Astrocyte (in vitro differentiated cells and primary cell): Measurements from ENCODE around the gene CDNF. TPM values are rescaled to one million over a fixed set of nuclear protein-coding genes. Genes with fewer than 3 reads are reported as not detected.

ENCODE experiments used
- DNase-seq: peaks from one replicate; pipeline ENCODE4 v3.0.0-alpha.2; 2010; ENCODE audit warnings: low read depth
- FAIRE-seq: peaks from 2 replicates; lab custom pipeline; 2011; peaks lifted over from hg19 to GRCh38; lab: Jason Lieb, UNC
- H2AFZ ChIP-seq: 2 replicates; pipeline ENCODE4 v1.6.0; 2012; ENCODE audit warnings: low read depth, low read length, inconsistent platforms
- H3K27ac ChIP-seq: 2 replicates; pipeline ENCODE4 v1.5.1; 2011; ENCODE audit warnings: low read depth, low read length, inconsistent platforms
- H3K27me3 ChIP-seq: 2 replicates; pipeline ENCODE4 v1.6.0; 2011; ENCODE audit warnings: low read length, inconsistent platforms; ENCODE audit not compliant: insufficient read depth
- H3K36me3 ChIP-seq: 2 replicates; pipeline ENCODE4 v1.5.1; 2011; ENCODE audit warnings: low read length, inconsistent platforms; ENCODE audit not compliant: insufficient read depth
- H3K4me1 ChIP-seq: 2 replicates; pipeline ENCODE4 v1.5.1; 2011; ENCODE audit warnings: low read length, inconsistent platforms; ENCODE audit not compliant: insufficient read depth
- H3K4me2 ChIP-seq: 2 replicates; pipeline ENCODE4 v1.6.0; 2012; ENCODE audit warnings: low read length, inconsistent platforms
- H3K4me3 ChIP-seq: 2 replicates; pipeline ENCODE4 v1.5.1; 2011; ENCODE audit warnings: low read depth, mild to moderate bottlenecking, low read length, inconsistent platforms; ENCODE audit not compliant: insufficient read depth
- H3K79me2 ChIP-seq: 2 replicates; pipeline ENCODE4 v1.6.0; 2012; ENCODE audit warnings: mild to moderate bottlenecking, low read length, inconsistent platforms; ENCODE audit not compliant: insufficient read depth
- H3K9ac ChIP-seq: 2 replicates; pipeline ENCODE4 v1.6.0; 2012; ENCODE audit warnings: mild to moderate bottlenecking, low read length, inconsistent platforms
- H3K9me3 ChIP-seq: 2 replicates; pipeline ENCODE4 v1.5.1; 2012; ENCODE audit warnings: low read depth, mild to moderate bottlenecking, low read length, inconsistent platforms; ENCODE audit not compliant: insufficient read depth
- H4K20me1 ChIP-seq: 2 replicates; pipeline ENCODE4 v1.6.0; 2012; ENCODE audit warnings: low read length, inconsistent platforms; ENCODE audit not compliant: insufficient read depth
- H3K27ac Mint-ChIP-seq: one replicate; pipeline ENCODE4 v1.8.0; 2021; ENCODE audit warnings: mild to moderate bottlenecking, mixed read lengths; ENCODE audit not compliant: unreplicated experiment
- H3K27me3 Mint-ChIP-seq: one replicate; pipeline ENCODE4 v1.8.0; 2021; ENCODE audit warnings: low read depth, mixed read lengths; ENCODE audit not compliant: unreplicated experiment
- H3K36me3 Mint-ChIP-seq: one replicate; pipeline ENCODE4 v1.8.0; 2021; ENCODE audit warnings: low read depth, mixed read lengths; ENCODE audit not compliant: unreplicated experiment
- H3K4me1 Mint-ChIP-seq: one replicate; pipeline ENCODE4 v1.8.0; 2021; ENCODE audit warnings: low read depth, mixed read lengths; ENCODE audit not compliant: unreplicated experiment
- H3K4me3 Mint-ChIP-seq: one replicate; pipeline ENCODE4 v1.8.0; 2021; ENCODE audit warnings: mild to moderate bottlenecking, moderate library complexity, mixed read lengths; ENCODE audit not compliant: unreplicated experiment
- H3K9me3 Mint-ChIP-seq: one replicate; pipeline ENCODE4 v1.8.0; 2021; ENCODE audit warnings: mild to moderate bottlenecking, mixed read lengths; ENCODE audit not compliant: unreplicated experiment
- EZH2 ChIP-seq: IDR thresholded peaks from 2 replicates; pipeline ENCODE4 v1.6.1; 2012; ENCODE audit warnings: mild to moderate bottlenecking, low read length, inconsistent platforms; ENCODE audit not compliant: insufficient read depth
- total RNA-seq: library from RNA; stranded (reverse); gene quantifications from 2 replicates; pipeline ENCODE4 v1.2.1, GENCODE V29; 2021
- TF ChIP-seq, protein P1 (sequence below): IDR thresholded peaks from 2 replicates; pipeline ENCODE4 v1.5.1; 2011; ENCODE audit warnings: low read depth, mild to moderate bottlenecking, inconsistent platforms, low read length, moderate library complexity; ENCODE audit not compliant: insufficient read depth

CDNF gene
- total RNA-seq, 1 donor from 2014 or later = 1.4 TPM

DNA sequence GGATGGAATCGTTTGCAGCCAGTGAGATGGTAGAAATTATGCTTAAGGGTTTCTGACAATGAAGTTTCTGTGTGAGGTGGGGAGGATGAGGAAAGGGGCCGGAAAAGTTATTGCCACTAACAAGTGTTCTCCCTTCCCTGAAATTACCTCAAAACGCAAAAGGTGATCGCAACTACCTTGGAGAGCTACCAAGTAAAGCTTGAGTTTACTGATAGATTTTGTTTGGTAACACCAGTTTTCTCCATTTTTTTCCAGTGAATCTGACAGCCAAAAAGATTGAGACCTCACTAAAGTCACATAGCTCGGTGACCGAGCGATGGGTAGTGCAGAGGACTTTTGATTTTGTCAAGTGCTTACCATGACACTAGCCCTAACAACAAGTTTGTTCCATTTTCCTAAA lies 42.4 kb upstream of the CDNF start:
- DNase-seq = no peak
- no peaks in the 10 kb centered on the region for H3K9me3 Mint-ChIP-seq

DNA sequence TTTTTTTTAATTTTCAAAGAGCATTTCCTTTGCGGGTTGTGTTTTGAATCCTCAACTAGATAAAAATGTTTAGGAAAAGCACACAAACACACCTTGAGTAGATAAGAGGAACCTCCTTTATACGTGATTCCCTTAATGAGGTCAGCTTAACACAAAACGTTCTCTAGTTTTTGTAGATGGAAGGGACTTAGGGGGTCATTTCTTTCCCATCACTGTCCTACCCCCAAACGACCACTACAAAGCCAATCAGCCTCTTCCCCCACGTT lies 42.0 kb upstream of the CDNF start:
- Histone ChIP-seq H3K4me2 (peak overlapping the region; percentile 87), H3K79me2 (peaks cover 79% of the 10 kb centered on the region), H3K36me3 (peaks cover 2% of the 10 kb centered on the region), H3K9ac (peak overlapping the region; percentile 93), H3K4me1 (peaks cover 18% of the 10 kb centered on the region), H2AFZ (no peak overlapping the region), H3K4me3 (peak overlapping the region; percentile 81), H4K20me1 (peaks cover 24% of the 10 kb centered on the region), H3K27ac (peak overlapping the region; percentile 77), H3K27me3 (no peaks in the 10 kb centered on the region), H3K9me3 (no peaks in the 10 kb centered on the region)
- H3K27me3 Mint-ChIP-seq = no peaks in the 10 kb centered on the region
- peak overlapping the region; percentile 96 for H3K4me3 Mint-ChIP-seq
- FAIRE-seq (no peak), DNase-seq (no peak)
- no peaks in the 10 kb centered on the region for H3K36me3 Mint-ChIP-seq
- no peaks in the 10 kb centered on the region for H3K9me3 Mint-ChIP-seq
- peaks cover 12% of the 10 kb centered on the region for H3K4me1 Mint-ChIP-seq
- H3K27ac Mint-ChIP-seq = peak overlapping the region; percentile 84
- TF ChIP-seq, protein P1, sequence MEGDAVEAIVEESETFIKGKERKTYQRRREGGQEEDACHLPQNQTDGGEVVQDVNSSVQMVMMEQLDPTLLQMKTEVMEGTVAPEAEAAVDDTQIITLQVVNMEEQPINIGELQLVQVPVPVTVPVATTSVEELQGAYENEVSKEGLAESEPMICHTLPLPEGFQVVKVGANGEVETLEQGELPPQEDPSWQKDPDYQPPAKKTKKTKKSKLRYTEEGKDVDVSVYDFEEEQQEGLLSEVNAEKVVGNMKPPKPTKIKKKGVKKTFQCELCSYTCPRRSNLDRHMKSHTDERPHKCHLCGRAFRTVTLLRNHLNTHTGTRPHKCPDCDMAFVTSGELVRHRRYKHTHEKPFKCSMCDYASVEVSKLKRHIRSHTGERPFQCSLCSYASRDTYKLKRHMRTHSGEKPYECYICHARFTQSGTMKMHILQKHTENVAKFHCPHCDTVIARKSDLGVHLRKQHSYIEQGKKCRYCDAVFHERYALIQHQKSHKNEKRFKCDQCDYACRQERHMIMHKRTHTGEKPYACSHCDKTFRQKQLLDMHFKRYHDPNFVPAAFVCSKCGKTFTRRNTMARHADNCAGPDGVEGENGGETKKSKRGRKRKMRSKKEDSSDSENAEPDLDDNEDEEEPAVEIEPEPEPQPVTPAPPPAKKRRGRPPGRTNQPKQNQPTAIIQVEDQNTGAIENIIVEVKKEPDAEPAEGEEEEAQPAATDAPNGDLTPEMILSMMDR = no peak
- TF ChIP-seq EZH2 = no peak

More for the DNA sequence above, 42.4 kb upstream of the CDNF start:
- peaks cover 2% of the 10 kb centered on the region for H3K36me3 ChIP-seq
- H3K79me2 ChIP-seq = peaks cover 82% of the 10 kb centered on the region
- Mint-ChIP-seq H3K27ac (peak overlapping the region; percentile 84), H3K36me3 (no peaks in the 10 kb centered on the region), H3K4me3 (peak overlapping the region; percentile 96), H3K4me1 (peaks cover 12% of the 10 kb centered on the region), H3K27me3 (no peaks in the 10 kb centered on the region)
- no peak overlapping the region for H2AFZ ChIP-seq
- H3K4me2 ChIP-seq = peak overlapping the region; percentile 87
- peaks cover 18% of the 10 kb centered on the region for H3K4me1 ChIP-seq
- no peak overlapping the region for H3K27ac ChIP-seq
- peak overlapping the region; percentile 81 for H3K4me3 ChIP-seq
- no peak for FAIRE-seq
- no peaks in the 10 kb centered on the region for H3K27me3 ChIP-seq
- TF ChIP-seq, protein P1 = no peak
- no peak for TF ChIP-seq EZH2
- H4K20me1 ChIP-seq = peaks cover 27% of the 10 kb centered on the region
- no peaks in the 10 kb centered on the region for H3K9me3 ChIP-seq
- H3K9ac ChIP-seq = peak overlapping the region; percentile 93

DNA sequence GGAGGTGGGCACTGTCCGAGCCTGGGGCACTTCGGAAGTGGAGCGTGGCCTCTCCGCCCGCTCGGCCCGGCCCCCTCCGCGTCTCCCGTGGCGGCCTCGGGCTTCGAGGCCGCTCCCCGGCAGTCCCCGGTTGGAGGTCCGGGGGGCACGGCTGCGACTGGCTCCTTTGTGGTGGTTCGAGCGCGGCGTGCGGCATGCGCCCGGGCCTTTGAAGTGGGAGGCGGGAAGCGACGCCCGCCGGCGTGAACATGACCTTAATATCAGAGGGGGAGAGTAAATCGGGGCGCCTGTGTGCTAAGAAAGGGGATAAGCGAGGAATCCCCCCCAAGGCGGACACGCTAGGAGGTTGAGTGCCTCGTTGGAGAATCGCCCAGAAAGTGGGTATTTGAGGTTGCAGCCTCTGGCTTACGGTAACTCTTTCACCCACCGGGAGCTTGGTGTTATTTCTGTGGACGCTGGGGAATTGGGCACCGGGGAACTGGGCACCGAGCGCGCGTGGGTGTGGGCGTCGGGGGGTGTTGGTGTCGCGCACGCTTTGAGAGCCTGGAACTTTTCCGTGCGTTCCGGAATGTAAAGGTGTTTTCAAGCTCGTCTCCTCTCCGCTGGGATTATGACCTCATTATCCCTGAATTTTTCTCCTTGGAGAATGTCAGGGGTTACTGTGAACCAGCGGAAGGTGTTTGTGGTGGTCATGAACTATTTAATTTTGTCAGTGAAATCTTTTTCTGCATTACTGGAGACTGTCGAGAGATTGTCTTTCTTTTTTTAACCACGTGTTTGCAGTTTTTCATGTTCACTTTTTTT lies 41.5 kb upstream of the CDNF start:
- H3K4me1 ChIP-seq = peaks cover 18% of the 10 kb centered on the region
- no peak for FAIRE-seq
- Mint-ChIP-seq H3K36me3 (no peaks in the 10 kb centered on the region), H3K9me3 (no peaks in the 10 kb centered on the region), H3K27me3 (no peaks in the 10 kb centered on the region), H3K27ac (peak overlapping the region; percentile 84), H3K4me3 (peak overlapping the region; percentile 96), H3K4me1 (peaks cover 12% of the 10 kb centered on the region)
- H3K4me3 ChIP-seq = peak overlapping the region; percentile 81
- H3K27me3 ChIP-seq = no peaks in the 10 kb centered on the region
- H3K9ac ChIP-seq = peak overlapping the region; percentile 93
- no peaks in the 10 kb centered on the region for H3K36me3 ChIP-seq
- peak overlapping the region; percentile 87 for H3K4me2 ChIP-seq
- H3K27ac ChIP-seq = peak overlapping the region; percentile 77
- peaks cover 18% of the 10 kb centered on the region for H4K20me1 ChIP-seq
- H2AFZ ChIP-seq = peak overlapping the region; percentile 81
- no peaks in the 10 kb centered on the region for H3K9me3 ChIP-seq
- peak; percentile 5 for DNase-seq
- peaks cover 73% of the 10 kb centered on the region for H3K79me2 ChIP-seq
- TF ChIP-seq, protein P1 = no peak
- no peak for TF ChIP-seq EZH2
